SK-N-SH treated with all-trans-retinoic acid at 6 μM for 48 hours (cell line): ENCODE results near the gene PTCD1.

Experiments
- ATAC-seq: fragments of 200-7000 bp; cut with Tn5 transposase; 3 replicates; pipeline ENCODE4 v1.9.1; 2020; ENCODE audit warnings: mild to moderate bottlenecking, moderate library complexity
- BACH2 ChIP-seq: fragments of 250-450 bp; sonication (Bioruptor Pico); IDR thresholded peaks from 2 replicates; pipeline ENCODE4 v1.9.0; 2021; ENCODE audit warnings: mild to moderate bottlenecking, borderline replicate concordance
- CREB5 ChIP-seq: fragments of 250-450 bp; sonication (Bioruptor Pico); IDR thresholded peaks from 2 replicates; pipeline ENCODE4 v1.5.1; 2020; ENCODE audit warnings: low read depth, mild to moderate bottlenecking, moderate library complexity
- CSDC2 ChIP-seq: fragments of 250-450 bp; sonication (Bioruptor Pico); IDR thresholded peaks from 2 replicates; pipeline ENCODE4 v1.5.0; 2020; ENCODE audit warnings: mild to moderate bottlenecking, moderate library complexity
- CSRNP3 ChIP-seq: fragments of 250-450 bp; sonication (Bioruptor Pico); IDR thresholded peaks from 2 replicates; pipeline ENCODE4 v1.5.1; 2021; ENCODE audit warnings: mild to moderate bottlenecking, moderate library complexity
- GLIS3 ChIP-seq: fragments of 250-450 bp; sonication (Bioruptor Pico); IDR thresholded peaks from 2 replicates; pipeline ENCODE4 v1.5.0; 2020; ENCODE audit warnings: mild to moderate bottlenecking, moderate library complexity
- ISL1 ChIP-seq: fragments of 250-450 bp; sonication (Bioruptor Pico); IDR thresholded peaks from 2 replicates; pipeline ENCODE4 v2.1.2; 2022; ENCODE audit warnings: mild to moderate bottlenecking, moderate library complexity
- OSR1 ChIP-seq: fragments of 250-450 bp; sonication (Bioruptor Pico); IDR thresholded peaks from 2 replicates; pipeline ENCODE4 v1.8.0; 2022; ENCODE audit warnings: moderate library complexity, mild to moderate bottlenecking, inconsistent platforms
- PATZ1 ChIP-seq: fragments of 250-450 bp; sonication (Bioruptor Pico); IDR thresholded peaks from 2 replicates; pipeline ENCODE4 v1.8.0; 2020; ENCODE audit warnings: mild to moderate bottlenecking, moderate library complexity, borderline replicate concordance
- POU6F1 ChIP-seq: fragments of 250-450 bp; sonication (Bioruptor Pico); IDR thresholded peaks from 2 replicates; pipeline ENCODE4 v1.8.0; 2021; ENCODE audit warnings: low read depth, mild to moderate bottlenecking, moderate library complexity, borderline replicate concordance
- PPARA ChIP-seq: fragments of 250-450 bp; sonication (Bioruptor Pico); IDR thresholded peaks from 2 replicates; pipeline ENCODE4 v1.5.0; 2020; ENCODE audit warnings: mild to moderate bottlenecking, borderline replicate concordance
- RARB ChIP-seq: fragments of 250-450 bp; sonication (Bioruptor Pico); IDR thresholded peaks from 2 replicates; pipeline ENCODE4 v1.8.0; 2021; ENCODE audit warnings: mild to moderate bottlenecking, moderate library complexity
- TCF4 ChIP-seq: fragments of 250-450 bp; sonication (Bioruptor Pico); IDR thresholded peaks from 2 replicates; pipeline ENCODE4 v1.8.0; 2021; ENCODE audit warnings: mild to moderate bottlenecking, moderate library complexity, borderline replicate concordance
- TOX ChIP-seq: fragments of 250-450 bp; sonication (Bioruptor Pico); IDR thresholded peaks from 2 replicates; pipeline ENCODE4 v1.8.0; 2021; ENCODE audit warnings: mild to moderate bottlenecking, moderate library complexity, borderline replicate concordance
- TSHZ2 ChIP-seq: fragments of 250-450 bp; sonication (Bioruptor Pico); IDR thresholded peaks from 2 replicates; pipeline ENCODE4 v1.5.0; 2020; ENCODE audit warnings: mild to moderate bottlenecking, moderate library complexity
- ZC3H10 ChIP-seq: fragments of 250-450 bp; sonication (Bioruptor Pico); IDR thresholded peaks from 2 replicates; pipeline ENCODE4 v1.5.1; 2021; ENCODE audit warnings: mild to moderate bottlenecking, moderate library complexity
- ZFP3 ChIP-seq: fragments of 250-450 bp; sonication (Bioruptor Pico); IDR thresholded peaks from 2 replicates; pipeline ENCODE4 v1.5.0; 2020; ENCODE audit warnings: mild to moderate bottlenecking, moderate library complexity

The PTCD1 gene

GRCh38 chr7:99438573-99439480, at the start of gene PTCD1, which contains the start of gene CPSF4:
TSS of gene PTCD1 (minus strand) at chr7:99438798. CDS start at chr7:99435242, 3,556 bp downstream.
TSS of gene CPSF4 (plus strand) at chr7:99438943. CDS start at chr7:99439083, 140 bp downstream.
- ATAC-seq = peak; percentile 96
- no peak for TF ChIP-seq CSRNP3 (CRISPR knock-in tag)
- no peak; the same call in 1 of the 2 replicates for TF ChIP-seq GLIS3
- no peak; the same call in 1 of the 2 replicates for TF ChIP-seq ZFP3 (CRISPR knock-in tag)
- TF ChIP-seq POU6F1 (CRISPR knock-in tag) = no peak
- no peak for TF ChIP-seq CREB5 (CRISPR knock-in tag)
- no peak for TF ChIP-seq TOX (CRISPR knock-in tag)
- no peak for TF ChIP-seq OSR1 (CRISPR knock-in tag)
- no peak for TF ChIP-seq BACH2
- TF ChIP-seq, all 23 proteins: peak for 0

- ATAC-seq = no peak
- TF ChIP-seq RARB (CRISPR knock-in tag) (no peak), CSRNP3 (CRISPR knock-in tag) (no peak), BACH2 (no peak), PPARA (CRISPR knock-in tag) (no peak), TOX (CRISPR knock-in tag) (no peak), CSDC2 (no peak), CREB5 (CRISPR knock-in tag) (no peak), POU6F1 (CRISPR knock-in tag) (no peak), TCF4 (CRISPR knock-in tag) (no peak)
Measured at GRCh38 chr7:99485094-99485493, 46.5 kb upstream of the PTCD1 start.

GRCh38 chr7:99478464-99479440, 40.2 kb upstream of the PTCD1 start:
- no peak; the same call in 2 of the 3 replicates for ATAC-seq
- no peak for TF ChIP-seq TSHZ2
- no peak for TF ChIP-seq ZFP3 (CRISPR knock-in tag)
- no peak for TF ChIP-seq PATZ1 (CRISPR knock-in tag)
- no peak for TF ChIP-seq CSDC2
- TF ChIP-seq ISL1 (CRISPR knock-in tag) = no peak
- TF ChIP-seq CREB5 (CRISPR knock-in tag) = no peak
- TF ChIP-seq TCF4 (CRISPR knock-in tag) = no peak
- TF ChIP-seq ZC3H10 = no peak
- no peak for TF ChIP-seq BACH2
- TF ChIP-seq TOX (CRISPR knock-in tag) = no peak
- no peak for TF ChIP-seq RARB (CRISPR knock-in tag)
